Body of pancreas (tissue), 4 donors: ENCODE results near the gene GAREM1. TPM values are rescaled to one million over a fixed set of nuclear protein-coding genes. Genes with fewer than 3 reads are reported as not detected.

Experiments
- ATAC-seq: fragments of 150-250 bp; one replicate; pipeline ENCODE4 v1.9.1; 2016
- DNase-seq, 4 donors: peaks; one replicate each; pipeline ENCODE4 v3.0.0-alpha.2; 2019
- H3K27ac ChIP-seq, 4 donors: fragments of 200-600 bp; sonication (generic); 1 replicate in 3 of 4; 2 replicates in 1 of 4; pipeline versions ENCODE4 v1.5.1 to v1.6.1; 2016 to 2019; ENCODE audit warnings: mild to moderate bottlenecking in 1 of 4, mixed read lengths in 1 of 4, moderate library complexity in 1 of 4
- H3K27me3 ChIP-seq, 2 donors: fragments of 200-600 bp; sonication (generic); one replicate each; pipeline ENCODE4 v1.6.0; 2016; ENCODE audit warnings: mild to moderate bottlenecking in 1 of 2
- H3K36me3 ChIP-seq, 2 donors: fragments of 200-600 bp; sonication (generic); replicated peaks in 1 of 2; 2 replicates each; pipeline ENCODE4 v1.5.1; 2016; ENCODE audit warnings: low read depth in 2 of 2; ENCODE audit not compliant: insufficient read depth in 1 of 2
- H3K4me1 ChIP-seq: fragments of 200-600 bp; sonication (generic); one replicate; pipeline ENCODE4 v1.6.0; 2016
- H3K4me3 ChIP-seq, 2 donors: fragments of 200-600 bp; sonication (generic); 1 replicate in 1 of 2; 2 replicates in 1 of 2; pipeline ENCODE4 v1.5.1; 2016 to 2019
- H3K9me3 ChIP-seq, 3 donors: fragments of 200-600 bp; sonication (generic); 1 replicate in 2 of 3; 2 replicates in 1 of 3; pipeline ENCODE4 v1.5.1; 2016
- CTCF ChIP-seq, 7 experiments: fragments of 450-650 bp in 4 of 7; fragments of 200-600 bp in 3 of 7; sonication (generic) in 3 of 7; IDR thresholded peaks; one replicate each; pipeline ENCODE4 v1.5.1; 2016 to 2019; ENCODE audit warnings: antibody characterized with exemption in 7 of 7
- POLR2A ChIP-seq, 3 donors: fragments of 450-650 bp; IDR thresholded peaks; one replicate each; pipeline ENCODE4 v1.6.1; 2016; ENCODE audit warnings: antibody characterized with exemption in 3 of 3, mild to moderate bottlenecking in 2 of 3
- WGBS, 2 donors: methylation state at CpG; one replicate each; pipeline ENCODE4 v1.1.5; 2017; 5-methylcytosine and 5-hydroxymethylcytosine counted together
- intact Hi-C: fragments of 100-400 bp; cut with DNase I; formaldehyde crosslinking; loops from one replicate; pipeline ENCODE4 v1.15.1; 2023
- total RNA-seq, 2 donors: library from RNA; depleted of rRNA; stranded (reverse); fragments of >200 nt; gene quantifications; one replicate each; pipeline ENCODE4 v1.1.0, GENCODE V29; 2016

The GAREM1 gene
- total RNA-seq, 2 donors from 2014 or later: 16.1 to 16.8 TPM

- H3K4me1 ChIP-seq: peaks cover 26% of the 10 kb centered on the region
- TF ChIP-seq CTCF (IDR thresholded peaks at IDR 0.05): no peak
- no peak for TF ChIP-seq POLR2A (IDR thresholded peaks at IDR 0.05)
- intact Hi-C loops: no loop called here
- no peaks in the 10 kb centered on the region for H3K27me3 ChIP-seq
- H3K4me3 ChIP-seq: no peak overlapping the region
- H3K36me3 ChIP-seq: no peaks in the 10 kb centered on the region
- WGBS, 2 donors: 77 to 84% methylated on average over 1 of the region's 1 CpG
- ATAC-seq: no peak
- H3K9me3 ChIP-seq: no peaks in the 10 kb centered on the region
- H3K27ac ChIP-seq: no peak overlapping the region
- DNase-seq: no peak
Observed at GRCh38 chr18:32321826-32322225, 148.9 kb downstream of the GAREM1 start.

- H3K4me1 ChIP-seq: peaks cover 27% of the 10 kb centered on the region
- ATAC-seq: no peak
- intact Hi-C loops: no loop called here
Observed at GRCh38 chr18:32319084-32319483, 151.6 kb downstream of the GAREM1 start.

GRCh38 chr18:32318581-32318980 is 152.1 kb downstream of the GAREM1 start:
- WGBS, 2 donors: 78 to 100% methylated on average over 4 of the region's 4 CpGs
- H3K36me3 ChIP-seq: no peaks in the 10 kb centered on the region
- peaks cover 27% of the 10 kb centered on the region for H3K4me1 ChIP-seq
- TF ChIP-seq CTCF (IDR thresholded peaks at IDR 0.05) (no peak), POLR2A (IDR thresholded peaks at IDR 0.05) (no peak)
- H3K9me3 ChIP-seq: no peaks in the 10 kb centered on the region
- intact Hi-C loops: no loop called here
- H3K4me3 ChIP-seq: no peak overlapping the region
- ATAC-seq (no peak), DNase-seq (no peak)
- H3K27ac ChIP-seq: peak overlapping the region in 3 of 4 donors; percentile 31 to 60 (median 54)
- H3K27me3 ChIP-seq: no peaks in the 10 kb centered on the region

More at GRCh38 chr18:32319084-32319483, 151.6 kb downstream of the GAREM1 start:
- H3K27me3 ChIP-seq: no peaks in the 10 kb centered on the region
- no peaks in the 10 kb centered on the region for H3K9me3 ChIP-seq
- no peak for TF ChIP-seq POLR2A (IDR thresholded peaks at IDR 0.05)
- TF ChIP-seq CTCF (IDR thresholded peaks at IDR 0.05): no peak
- no peak overlapping the region for H3K4me3 ChIP-seq
- H3K36me3 ChIP-seq: no peaks in the 10 kb centered on the region
- H3K27ac ChIP-seq: peak overlapping the region in 1 of 4 donors; percentile 54
- DNase-seq: no peak

GRCh38 chr18:32317651-32318050 is 153.0 kb downstream of the GAREM1 start:
- no peak overlapping the region for H3K4me3 ChIP-seq
- no peaks in the 10 kb centered on the region for H3K9me3 ChIP-seq
- intact Hi-C loops: no loop called here
- H3K4me1 ChIP-seq: peaks cover 19% of the 10 kb centered on the region
- no peaks in the 10 kb centered on the region for H3K36me3 ChIP-seq
- TF ChIP-seq CTCF (IDR thresholded peaks at IDR 0.05): no peak
- DNase-seq (no peak), ATAC-seq (peak; percentile 70)
- 28 to 49% methylated on average over 4 of the region's 4 CpGs for WGBS, 2 donors
- H3K27me3 ChIP-seq: no peaks in the 10 kb centered on the region
- peak overlapping the region in 3 of 4 donors; percentile 31 to 60 (median 54) for H3K27ac ChIP-seq

- ATAC-seq: no peak
- Histone ChIP-seq H3K9me3 (no peaks in the 10 kb centered on the region), H3K36me3 (no peaks in the 10 kb centered on the region), H3K4me3 (no peak overlapping the region), H3K27ac (no peak overlapping the region), H3K4me1 (peaks cover 18% of the 10 kb centered on the region), H3K27me3 (no peaks in the 10 kb centered on the region)
- TF ChIP-seq CTCF (IDR thresholded peaks at IDR 0.05): no peak
- intact Hi-C loops: no loop called here
- WGBS, 2 donors: 87 to 95% methylated on average over 1 of the region's 1 CpG
- no peak for DNase-seq
Observed at GRCh38 chr18:32315881-32316280, 154.8 kb downstream of the GAREM1 start.
